ENCODE measurements around the gene ZFAND5. TPM values are rescaled to one million over a fixed set of nuclear protein-coding genes. Genes with fewer than 3 reads are reported as not detected.

The ZFAND5 gene
- total RNA-seq, 3 donors from 2014 or later, result 268 to 516 (median 423) TPM

DNA sequence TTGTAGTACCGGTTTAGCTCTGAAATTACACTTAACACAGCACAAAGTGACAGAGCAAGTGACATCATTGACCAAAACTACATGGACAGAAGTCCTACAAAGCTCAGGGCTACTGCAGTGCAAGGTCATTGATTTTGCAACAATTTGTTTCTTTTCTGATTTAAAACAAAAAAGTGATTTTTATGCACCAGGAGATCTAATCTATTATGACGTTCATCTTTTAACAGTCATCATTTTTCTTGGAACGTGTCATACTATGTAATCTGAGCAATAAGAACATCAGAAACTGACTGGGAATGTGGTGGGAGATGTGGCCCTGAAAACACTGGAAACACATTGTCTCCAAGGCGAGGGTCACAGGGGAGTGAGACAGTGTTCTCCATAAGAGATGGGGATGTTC lies 17.4 kb upstream of the ZFAND5 start:
- Histone ChIP-seq H3K36me3 (no peaks in the 10 kb centered on the region), H3K27me3 (no peaks in the 10 kb centered on the region), H3K4me3 (no peak overlapping the region), H3K9me3 (no peaks in the 10 kb centered on the region), H3K27ac (no peak overlapping the region), H3K4me1 (no peaks in the 10 kb centered on the region)
- intact Hi-C loops (cut with DNase I; ENCODE audit: low total_unique reads), result no loop called here
- DNase-seq (ENCODE audit: low spot score in 2 of 2), result no peak
- TF ChIP-seq POLR2A (IDR thresholded peaks at IDR 0.05), result no peak
- TF ChIP-seq, protein P1, sequence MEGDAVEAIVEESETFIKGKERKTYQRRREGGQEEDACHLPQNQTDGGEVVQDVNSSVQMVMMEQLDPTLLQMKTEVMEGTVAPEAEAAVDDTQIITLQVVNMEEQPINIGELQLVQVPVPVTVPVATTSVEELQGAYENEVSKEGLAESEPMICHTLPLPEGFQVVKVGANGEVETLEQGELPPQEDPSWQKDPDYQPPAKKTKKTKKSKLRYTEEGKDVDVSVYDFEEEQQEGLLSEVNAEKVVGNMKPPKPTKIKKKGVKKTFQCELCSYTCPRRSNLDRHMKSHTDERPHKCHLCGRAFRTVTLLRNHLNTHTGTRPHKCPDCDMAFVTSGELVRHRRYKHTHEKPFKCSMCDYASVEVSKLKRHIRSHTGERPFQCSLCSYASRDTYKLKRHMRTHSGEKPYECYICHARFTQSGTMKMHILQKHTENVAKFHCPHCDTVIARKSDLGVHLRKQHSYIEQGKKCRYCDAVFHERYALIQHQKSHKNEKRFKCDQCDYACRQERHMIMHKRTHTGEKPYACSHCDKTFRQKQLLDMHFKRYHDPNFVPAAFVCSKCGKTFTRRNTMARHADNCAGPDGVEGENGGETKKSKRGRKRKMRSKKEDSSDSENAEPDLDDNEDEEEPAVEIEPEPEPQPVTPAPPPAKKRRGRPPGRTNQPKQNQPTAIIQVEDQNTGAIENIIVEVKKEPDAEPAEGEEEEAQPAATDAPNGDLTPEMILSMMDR (IDR thresholded peaks at IDR 0.05), result no peak
- no peak for TF ChIP-seq POLR2AphosphoS5 (IDR thresholded peaks at IDR 0.05)

GRCh38 chr9:72377041-72377440 lies 12.0 kb upstream of the ZFAND5 start:
- DNase-seq (ENCODE audit: low spot score in 2 of 2), result no peak
- TF ChIP-seq POLR2A (IDR thresholded peaks at IDR 0.05) (no peak), POLR2AphosphoS5 (IDR thresholded peaks at IDR 0.05) (no peak)
- TF ChIP-seq, protein P1 (IDR thresholded peaks at IDR 0.05), result no peak
- Histone ChIP-seq H3K27ac (no peak overlapping the region), H3K4me3 (no peak overlapping the region), H3K9me3 (no peaks in the 10 kb centered on the region), H3K27me3 (no peaks in the 10 kb centered on the region), H3K4me1 (no peaks in the 10 kb centered on the region), H3K36me3 (no peaks in the 10 kb centered on the region)
- intact Hi-C loops (cut with DNase I; ENCODE audit: low total_unique reads), result loop anchor here (10.0 kb wide), 1 partner anchor 208 kb away; no protein-coding TSS in a partner anchor

DNA sequence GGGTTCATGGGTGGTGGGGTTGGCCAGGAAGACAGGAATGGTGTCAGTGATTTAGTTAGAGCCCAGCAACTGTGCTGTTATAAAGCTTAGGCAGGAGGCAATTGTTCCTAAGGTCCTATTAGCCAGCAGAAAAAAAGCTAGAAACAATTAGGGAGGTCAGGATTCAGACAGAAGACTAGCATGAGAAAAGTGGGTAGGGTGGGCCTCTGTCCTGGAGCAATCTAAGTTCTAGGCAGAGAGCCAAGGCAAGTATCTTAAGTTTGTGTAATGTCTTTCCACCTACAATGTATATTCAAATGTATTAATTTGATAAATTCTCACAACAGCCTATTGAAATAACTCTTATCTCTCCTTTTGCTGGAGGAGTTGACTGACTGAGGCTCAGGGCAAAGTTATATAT lies 6.1 kb upstream of the ZFAND5 start:
- Histone ChIP-seq H3K9me3 (no peaks in the 10 kb centered on the region), H3K4me3 (no peak overlapping the region), H3K4me1 (no peaks in the 10 kb centered on the region), H3K27ac (no peak overlapping the region), H3K36me3 (no peaks in the 10 kb centered on the region), H3K27me3 (no peaks in the 10 kb centered on the region)
- TF ChIP-seq POLR2AphosphoS5 (IDR thresholded peaks at IDR 0.05), result no peak
- TF ChIP-seq, protein P1 (IDR thresholded peaks at IDR 0.05), result no peak
- no peak for TF ChIP-seq POLR2A (IDR thresholded peaks at IDR 0.05)
- intact Hi-C loops (cut with DNase I; ENCODE audit: low total_unique reads), result loop anchor here (10.0 kb wide), 1 partner anchor 214 kb away; no protein-coding TSS in a partner anchor
- no peak for DNase-seq (ENCODE audit: low spot score in 2 of 2)

- H3K4me3 ChIP-seq, result peak overlapping the region; percentile 64 to 95 (median 94)
- intact Hi-C loops (cut with DNase I; ENCODE audit: low total_unique reads), result no loop called here
- peaks cover 0 to 3% of the 10 kb centered on the region in 2 donors for H3K4me1 ChIP-seq
- peak; percentile 80 to 93 for DNase-seq (ENCODE audit: low spot score in 2 of 2)
- peak overlapping the region; percentile 95 to 99 for H3K27ac ChIP-seq
- no peaks in the 10 kb centered on the region for H3K36me3 ChIP-seq
- H3K27me3 ChIP-seq, result no peaks in the 10 kb centered on the region
- H3K9me3 ChIP-seq, result no peaks in the 10 kb centered on the region
- TF ChIP-seq POLR2AphosphoS5 (IDR thresholded peaks at IDR 0.05), result peak; percentile 32 to 93 (median 87)
- TF ChIP-seq, protein P1 (IDR thresholded peaks at IDR 0.05), result no peak
Measured at GRCh38 chr9:72365525-72366256, 683 bp upstream of the ZFAND5 start.

GRCh38 chr9:72363908-72364678 lies 915 bp downstream of the ZFAND5 start:
- peak overlapping the region; percentile 64 to 95 (median 94) for H3K4me3 ChIP-seq
- TF ChIP-seq POLR2AphosphoS5 (IDR thresholded peaks at IDR 0.05), result peak in 2 of 3 donors; percentile 22 to 54
- no peak for TF ChIP-seq POLR2A (IDR thresholded peaks at IDR 0.05)
- no peaks in the 10 kb centered on the region for H3K9me3 ChIP-seq
- H3K27me3 ChIP-seq, result no peaks in the 10 kb centered on the region
- no peaks in the 10 kb centered on the region for H3K36me3 ChIP-seq
- peak; percentile 42 to 62 for DNase-seq (ENCODE audit: low spot score in 2 of 2)
- intact Hi-C loops (cut with DNase I; ENCODE audit: low total_unique reads), result loop anchor here (5.0 kb wide), 1 partner anchor 188 kb away; no protein-coding TSS in a partner anchor
- H3K4me1 ChIP-seq, result peaks cover 0 to 15% of the 10 kb centered on the region in 2 donors
- H3K27ac ChIP-seq, result peak overlapping the region; percentile 95 to 99
